ENCODE results near the gene PSAP.
A peak's percentile ranks its signal among the peaks of the same experiment; 100 is the strongest.

PSAP gene

DNA sequence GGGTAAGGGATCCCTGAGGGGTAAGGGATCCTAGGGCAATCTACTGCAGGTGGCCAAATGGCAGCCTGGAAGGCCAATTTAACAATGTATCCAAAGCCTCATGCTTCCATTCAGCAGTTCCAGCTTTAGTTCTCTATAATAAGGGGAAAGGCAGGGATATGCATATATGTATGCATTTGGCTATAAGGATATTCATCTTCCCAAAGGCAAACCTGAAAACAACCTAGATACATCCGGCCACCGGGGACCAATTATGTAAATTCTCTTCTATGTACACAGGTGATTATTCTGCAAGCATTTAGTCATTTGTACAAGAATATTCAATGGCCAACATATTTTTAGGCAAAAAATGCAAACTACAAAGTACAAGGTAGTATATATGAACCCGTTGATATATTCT lies 26.7 kb downstream of the PSAP start:
- DNase-seq: no peak

DNA sequence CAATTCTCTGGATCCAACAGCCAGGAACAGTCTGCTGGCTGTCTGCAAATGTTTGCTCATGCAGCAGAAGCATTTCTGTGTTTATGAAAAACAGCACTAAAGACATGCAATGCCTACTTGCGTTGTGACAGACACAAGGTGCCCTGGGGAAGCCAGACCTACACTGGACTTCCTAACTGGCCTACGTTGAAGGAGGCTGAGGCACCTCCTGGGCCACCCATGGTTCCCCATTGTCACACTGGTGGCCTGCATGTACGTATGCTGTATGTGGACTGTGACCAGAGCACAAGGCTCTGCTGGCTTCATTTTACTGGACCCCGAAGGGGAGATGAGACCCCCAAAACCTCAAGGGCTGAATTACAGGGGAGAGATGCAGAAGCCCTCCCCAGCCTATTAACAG lies 27.7 kb downstream of the PSAP start:
- DNase-seq: no peak

DNA sequence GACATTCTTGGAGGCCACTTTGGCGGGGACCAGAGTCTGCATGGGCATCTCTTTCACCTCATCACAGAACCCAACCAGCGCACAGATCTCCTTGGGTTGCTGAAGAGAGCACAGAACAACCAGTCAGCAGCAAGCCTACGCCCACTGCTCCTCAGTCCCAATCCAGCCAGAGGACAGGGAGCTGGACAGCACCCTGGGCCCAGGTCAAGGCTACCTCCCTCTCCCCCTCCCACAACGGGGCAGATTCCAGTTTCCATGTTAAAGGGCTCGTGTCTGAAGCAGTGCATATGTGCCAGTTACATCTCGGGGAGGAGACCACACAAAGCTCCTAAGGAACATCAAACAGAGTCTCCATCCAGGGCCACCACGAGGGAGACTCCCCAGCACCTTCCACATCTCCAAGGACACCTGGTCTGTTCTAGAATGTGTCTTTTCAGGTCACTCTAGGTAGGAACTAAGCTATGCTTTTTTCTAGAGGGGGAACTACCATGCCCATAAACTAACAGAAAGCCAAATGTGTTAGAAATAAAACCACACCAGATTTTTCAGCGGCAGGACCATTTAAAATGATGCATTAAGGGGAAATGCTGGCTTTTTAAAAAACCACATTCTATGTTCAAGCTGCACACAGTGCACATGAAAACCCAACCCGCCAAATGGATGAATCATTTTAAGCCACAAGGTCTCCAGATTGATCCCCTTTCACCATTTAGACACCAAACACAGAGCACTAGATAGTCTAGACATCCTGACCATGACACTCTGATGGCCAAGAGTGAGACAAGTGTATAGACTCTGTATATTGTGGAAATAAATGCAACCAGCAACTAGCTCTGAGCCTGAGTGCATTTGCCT lies 28.9 kb downstream of the PSAP start:
- DNase-seq: no peak

DNA sequence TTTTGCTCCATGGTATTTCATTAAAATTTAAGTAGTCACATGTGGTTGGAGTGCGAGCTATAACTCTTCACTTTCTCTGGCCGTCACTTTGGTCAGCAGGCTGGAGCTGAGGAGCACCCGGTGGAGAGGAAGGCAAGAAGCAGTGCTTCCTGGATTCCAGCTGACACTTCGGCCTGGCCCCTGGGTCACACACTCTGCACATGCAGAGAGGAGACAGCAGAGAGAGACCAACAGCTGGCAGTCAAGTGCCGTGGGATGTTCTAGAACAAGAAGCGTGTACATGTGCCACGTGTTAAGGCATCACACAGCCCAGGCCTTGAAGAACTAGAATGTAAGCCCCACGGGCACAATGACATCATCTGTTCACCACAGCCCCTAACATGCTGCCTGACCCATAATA lies 30.1 kb downstream of the PSAP start:
- DNase-seq: no peak

DNA sequence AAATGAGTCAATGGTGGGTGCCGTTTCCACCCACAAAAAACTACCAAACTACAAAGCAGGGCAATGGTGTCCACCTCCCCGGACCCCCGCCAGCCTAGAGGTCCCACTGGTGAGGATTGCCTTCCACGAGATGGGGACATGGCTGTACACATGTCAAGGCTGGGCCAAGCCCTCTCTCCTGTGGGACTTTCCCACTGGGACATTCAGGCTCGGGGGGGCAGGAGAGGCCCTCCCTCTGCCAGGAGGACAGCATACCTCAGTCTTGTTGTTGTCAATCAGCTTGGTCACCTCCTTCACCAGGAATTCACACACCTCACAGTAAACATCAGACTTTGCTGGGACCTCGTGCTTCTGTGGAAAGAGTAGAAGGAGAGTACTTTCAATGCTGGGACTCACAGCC lies 31.1 kb downstream of the PSAP start:
- DNase-seq: no peak

DNA sequence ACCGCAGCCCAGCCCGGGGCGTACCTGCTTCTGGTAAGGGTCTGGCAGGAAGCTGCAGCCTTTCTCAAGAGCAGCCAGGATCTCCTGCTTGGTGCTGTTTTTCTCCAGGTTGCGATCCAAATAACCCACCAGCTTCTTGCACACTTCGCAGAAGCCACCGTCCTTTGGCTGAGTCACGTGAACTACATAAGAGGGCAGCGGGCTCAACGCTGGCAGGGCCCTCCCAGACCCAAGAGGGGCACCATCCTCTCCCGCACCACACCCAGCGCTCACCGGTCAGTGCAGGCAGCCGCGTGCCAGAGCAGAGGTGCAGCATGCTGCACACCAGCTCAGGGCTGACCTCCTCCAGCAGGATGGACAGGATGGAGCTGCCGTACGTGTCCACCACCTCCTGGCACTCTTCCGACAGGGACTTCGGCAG lies 31.6 kb downstream of the PSAP start:
- no peak for DNase-seq

DNA sequence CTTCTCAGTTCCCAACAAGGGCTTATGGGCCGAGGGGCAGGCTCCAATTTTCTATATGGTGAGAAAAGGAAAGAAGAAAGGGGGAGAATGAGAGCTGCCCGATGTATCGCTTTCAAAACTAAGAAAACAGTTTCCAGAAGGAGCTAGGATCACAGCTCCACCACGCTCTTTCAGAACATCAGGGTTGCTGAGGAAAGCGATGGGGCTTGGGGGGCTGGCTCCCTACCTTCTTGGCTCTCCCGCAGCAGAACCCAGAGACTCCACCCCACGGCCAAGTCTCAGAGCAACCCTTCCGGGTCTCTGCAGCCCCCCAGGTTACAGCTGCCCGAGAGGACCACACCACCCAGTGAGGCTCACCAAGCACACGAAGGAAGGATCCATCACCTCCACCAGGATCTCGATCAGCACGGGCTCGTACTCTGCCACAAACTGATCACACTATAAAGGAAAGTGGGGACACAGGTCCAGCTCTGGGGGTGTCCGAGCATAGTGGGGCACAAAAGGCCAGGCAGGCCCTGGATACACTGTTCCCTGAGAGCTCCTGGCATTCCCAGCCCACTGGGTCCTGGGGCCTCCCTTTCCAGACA lies 32.3 kb downstream of the PSAP start:
- no peak for DNase-seq

DNA sequence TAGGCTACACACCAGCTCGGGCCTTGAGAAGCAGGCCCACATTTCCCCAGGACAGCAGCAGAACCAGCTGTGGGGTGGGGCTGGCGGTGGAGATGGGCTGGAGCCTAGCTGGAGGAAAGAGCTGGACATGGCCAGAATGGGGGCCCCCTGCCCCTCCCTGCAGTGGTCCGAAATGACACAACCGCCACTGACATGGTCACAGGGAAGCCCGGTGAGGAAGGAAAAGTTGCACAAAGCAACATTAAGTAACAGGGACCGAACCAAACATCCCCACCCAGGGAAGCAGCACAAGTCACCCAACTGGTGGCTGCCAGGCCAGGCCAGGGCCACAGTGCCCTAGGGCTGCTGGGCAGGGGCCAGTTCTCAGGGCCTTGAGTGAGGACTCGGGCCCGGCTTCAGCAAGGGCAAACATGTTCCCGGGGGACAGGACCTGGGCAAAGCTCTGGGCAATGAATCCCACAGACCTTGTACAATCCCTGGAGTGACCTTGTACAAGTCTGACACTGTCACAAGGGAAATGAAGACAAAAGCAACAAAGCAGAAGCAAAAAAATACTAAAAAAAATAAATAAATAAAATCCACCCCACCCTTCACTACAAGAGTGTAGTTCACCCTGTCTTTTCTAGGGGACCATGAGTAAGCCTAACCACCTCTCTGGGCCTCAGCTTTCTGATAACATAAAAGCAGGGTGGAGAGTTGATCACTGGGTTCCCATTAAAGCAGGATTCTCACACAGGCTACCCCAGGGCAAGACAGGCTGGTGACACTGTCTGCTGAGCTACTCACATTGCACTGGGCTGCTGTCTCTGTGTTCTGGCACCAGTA lies 33.0 kb downstream of the PSAP start:
- no peak for DNase-seq

DNA sequence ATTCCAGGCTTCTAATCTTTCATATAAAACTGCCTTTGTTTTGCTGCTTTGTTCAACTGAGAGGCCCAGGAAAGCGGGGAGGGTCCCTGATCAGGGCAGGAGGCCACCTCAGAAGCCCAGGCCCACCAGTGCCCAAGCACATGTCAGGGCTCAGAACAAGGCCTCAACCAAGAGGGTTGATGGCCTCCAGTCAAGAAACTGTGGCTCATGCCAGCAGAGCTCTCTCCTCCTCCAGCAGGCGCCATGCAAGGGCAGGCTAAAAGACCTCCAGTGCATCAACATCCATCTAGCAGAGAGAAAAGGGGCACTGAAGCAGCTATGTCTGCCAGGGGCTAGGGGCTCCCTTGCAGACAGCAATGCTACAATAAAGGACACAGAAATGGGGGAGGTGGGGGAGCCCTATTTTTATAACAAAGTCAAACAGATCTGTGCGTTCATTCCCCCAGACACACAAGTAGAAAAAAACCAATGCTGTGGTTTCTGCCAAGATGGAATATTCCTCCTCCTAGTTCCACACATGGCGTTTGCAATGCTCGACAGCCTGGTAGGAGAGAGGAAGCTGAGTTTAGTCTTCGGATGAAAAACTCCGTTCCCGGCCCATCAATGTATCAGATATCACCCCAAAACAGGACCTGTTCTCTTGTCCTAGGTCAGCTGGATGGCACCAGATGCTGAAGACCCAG lies 34.0 kb downstream of the PSAP start:
- no peak for DNase-seq

DNA sequence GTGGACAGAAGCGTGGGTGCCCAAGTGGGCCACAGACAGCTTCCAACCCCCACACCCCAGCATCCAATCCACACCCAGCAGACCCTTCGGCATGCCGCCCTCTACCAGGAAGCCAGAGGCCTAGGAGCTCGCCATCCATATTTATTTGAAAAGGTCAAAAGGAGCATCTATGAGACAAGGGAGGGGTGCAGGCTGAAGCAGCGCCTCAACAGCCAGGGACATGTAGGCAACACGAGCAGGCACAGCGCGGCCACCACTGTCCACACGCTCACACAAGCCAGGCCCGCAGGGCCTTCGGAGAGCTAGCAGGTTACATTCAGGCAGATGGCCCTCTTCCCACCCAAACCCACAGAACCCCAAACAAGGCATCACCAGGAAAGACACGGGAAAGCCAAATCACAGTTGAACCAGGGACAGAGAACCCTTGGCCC lies 34.6 kb downstream of the PSAP start:
- no peak for DNase-seq

DNA sequence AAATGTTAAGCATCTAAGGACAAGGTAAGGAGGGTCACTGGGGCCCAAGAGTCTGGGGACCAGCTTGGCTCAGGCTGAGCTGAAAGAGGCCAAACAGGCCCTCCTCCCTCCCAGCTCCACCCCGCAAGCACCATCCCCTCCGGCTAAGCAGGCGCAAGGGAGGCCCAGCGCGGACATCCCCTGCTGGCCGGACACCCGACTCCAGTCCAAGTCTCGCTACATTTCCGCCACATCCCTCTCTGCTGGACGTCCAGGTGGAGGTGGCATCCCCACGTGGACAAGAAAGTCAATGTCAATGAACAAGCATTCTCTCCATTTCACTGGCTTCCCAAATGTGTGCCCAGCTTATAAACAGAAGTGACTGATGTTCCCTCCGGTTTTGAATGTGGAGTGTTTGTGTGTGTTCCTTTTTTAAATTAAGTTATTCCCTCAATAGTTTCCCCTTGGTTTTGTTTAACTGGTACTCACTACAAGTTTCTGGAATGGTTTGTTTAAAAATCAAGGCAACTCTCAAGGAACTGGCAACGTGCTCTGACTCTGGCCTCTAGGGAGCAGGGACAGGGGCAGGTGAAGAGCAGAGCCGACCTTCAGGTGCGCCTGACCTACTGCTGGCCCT lies 35.4 kb downstream of the PSAP start:
- no peak for DNase-seq

DNA sequence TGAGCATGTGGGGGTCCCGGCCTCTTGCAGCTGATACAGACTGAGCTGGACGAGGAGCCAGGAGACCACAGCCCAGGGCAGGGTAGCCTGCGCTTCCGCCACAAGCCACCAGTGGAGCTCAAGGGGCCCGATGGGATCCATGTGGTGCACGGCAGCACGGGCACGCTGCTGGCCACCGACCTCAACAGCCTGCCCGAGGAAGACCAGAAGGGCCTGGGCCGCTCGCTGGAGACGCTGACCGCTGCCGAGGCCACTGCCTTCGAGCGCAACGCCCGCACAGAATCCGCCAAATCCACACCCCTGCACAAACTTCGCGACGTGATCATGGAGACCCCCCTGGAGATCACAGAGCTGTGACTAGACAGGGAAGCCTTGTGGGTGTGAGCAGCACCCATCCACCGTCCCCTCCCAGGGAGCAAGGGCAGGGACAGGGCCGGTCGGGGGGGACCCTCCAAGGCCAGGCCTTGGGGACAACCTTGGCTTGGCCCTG lies 36.1 kb downstream of the PSAP start:
- DNase-seq: no peak

DNA sequence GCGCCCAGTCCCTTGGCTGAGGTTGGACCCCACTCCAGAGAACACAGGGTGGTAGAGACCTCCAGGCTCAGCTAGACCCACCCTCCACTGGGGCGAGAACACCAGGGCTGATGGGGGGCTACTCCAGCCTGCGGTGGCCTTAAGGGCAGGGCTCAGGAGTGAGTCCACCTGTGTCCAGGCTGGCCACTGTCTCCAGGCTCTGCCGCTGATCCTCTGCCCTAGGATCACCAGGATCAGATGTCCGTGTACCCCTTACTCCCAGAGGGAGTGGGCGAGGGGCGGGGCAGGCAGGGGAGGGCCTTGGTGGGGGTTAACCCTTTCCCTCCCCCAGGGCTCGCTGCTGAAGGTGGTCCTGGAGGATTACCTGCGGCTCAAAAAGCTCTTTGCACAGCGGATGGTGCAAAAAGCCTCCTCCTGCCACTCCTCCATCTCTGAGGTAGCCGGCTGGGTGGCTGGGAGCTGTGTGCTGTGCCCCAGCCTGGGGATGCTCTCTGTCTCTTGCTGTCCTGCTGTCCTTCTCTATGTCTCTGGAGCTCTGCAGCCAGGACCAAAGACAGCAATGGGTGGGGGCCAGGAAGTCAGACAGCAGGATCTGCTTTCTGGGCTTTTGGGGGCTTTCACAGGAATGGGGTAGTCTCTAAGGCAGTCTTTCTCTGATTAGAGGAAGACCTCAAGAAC lies 38.0 kb downstream of the PSAP start:
- DNase-seq: no peak

DNA sequence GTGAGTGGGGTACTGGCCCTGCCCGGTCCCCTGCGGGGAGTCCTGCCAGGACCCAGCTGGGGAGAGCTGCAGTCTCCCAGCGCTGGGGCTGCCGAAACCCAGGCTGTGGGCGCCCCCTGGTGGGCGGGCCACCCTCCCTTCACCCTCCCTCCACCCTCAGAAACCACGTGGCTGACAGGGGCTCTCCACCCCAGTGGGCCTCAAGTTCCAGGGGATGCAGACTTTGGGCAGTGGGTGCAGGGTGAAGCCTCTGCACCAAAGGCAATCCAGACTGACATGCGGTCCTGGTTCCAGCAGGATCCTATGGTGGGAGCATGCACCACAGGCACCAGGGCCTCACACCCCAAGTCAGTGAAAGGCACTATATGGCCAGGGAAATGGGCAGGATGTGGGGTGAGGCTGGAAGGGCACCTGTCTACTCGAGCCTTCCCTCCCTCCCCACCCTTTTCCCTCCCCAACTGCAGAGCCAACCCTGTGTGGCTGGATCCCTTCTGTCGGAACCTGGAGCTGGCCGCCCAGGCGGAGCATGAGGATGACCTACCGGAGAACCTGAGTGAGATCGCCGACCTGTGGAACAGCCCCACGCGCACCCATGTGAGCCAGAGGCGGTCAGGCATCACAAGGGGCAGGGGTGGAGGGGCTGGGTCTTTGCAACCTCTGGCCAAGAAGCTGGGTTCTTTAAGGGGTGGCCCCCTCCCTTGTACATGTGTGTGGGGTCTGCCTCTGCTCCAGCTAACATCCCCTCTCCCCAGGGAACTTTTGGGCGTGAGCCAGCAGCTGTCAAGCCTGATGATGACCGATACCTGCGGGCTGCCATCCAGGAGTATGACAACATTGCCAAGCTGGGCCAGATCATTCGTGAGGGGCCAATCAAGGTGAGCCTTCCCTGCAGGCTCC lies 38.8 kb downstream of the PSAP start:
- peak; percentile 87 for DNase-seq

DNA sequence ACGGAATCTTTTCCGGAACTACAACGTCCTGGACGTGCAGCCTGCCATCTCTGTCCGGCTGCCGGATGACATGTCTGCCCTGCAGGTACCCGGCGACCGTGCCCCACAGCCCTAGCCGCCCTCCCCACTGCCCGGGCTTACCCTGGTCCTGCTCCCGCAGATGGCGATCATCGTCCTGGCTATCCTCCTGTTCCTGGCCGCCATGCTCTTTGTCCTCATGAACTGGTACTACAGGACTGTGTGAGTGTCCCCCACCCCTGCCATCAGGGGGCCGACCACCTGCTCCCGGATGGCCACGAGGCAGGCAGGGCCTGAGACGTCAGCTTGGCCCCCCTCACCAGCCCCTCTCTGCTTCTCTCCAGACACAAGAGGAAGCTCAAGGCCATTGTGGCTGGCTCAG lies 39.7 kb downstream of the PSAP start:
- no peak for DNase-seq

DNA sequence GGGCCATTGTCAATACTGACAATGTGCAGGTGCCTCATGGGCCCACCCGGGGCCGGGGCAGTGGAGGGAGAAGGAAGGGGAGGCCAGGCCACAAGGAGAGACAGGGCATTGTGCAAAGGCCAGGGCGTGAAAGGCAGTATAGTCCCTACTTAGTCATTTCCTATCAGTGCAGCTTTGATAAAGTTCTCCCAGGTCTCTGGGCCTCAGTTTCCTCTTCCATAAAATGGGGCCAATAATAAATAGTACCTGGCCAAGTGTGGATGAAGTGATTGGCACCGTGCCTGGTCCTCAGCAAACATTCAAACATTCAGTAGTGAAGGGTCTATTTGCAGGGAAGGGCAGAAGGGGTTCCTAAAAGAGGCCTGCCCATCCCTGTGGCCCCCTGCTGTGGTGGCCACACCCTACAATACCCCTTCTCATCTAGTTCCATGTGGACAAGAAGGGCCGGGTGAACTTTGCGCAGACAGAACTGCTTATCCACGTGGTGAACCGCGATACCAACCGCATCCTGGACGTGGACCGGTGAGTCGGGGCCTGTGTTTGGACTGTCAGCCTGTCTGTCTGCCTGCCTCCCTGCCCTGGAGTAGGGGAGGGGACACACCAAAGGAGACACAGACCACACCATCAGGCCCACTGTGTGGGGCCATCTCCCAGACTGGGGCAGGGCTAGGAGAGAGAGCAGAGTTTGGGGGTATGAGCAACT lies 40.9 kb downstream of the PSAP start:
- DNase-seq: no peak

DNA sequence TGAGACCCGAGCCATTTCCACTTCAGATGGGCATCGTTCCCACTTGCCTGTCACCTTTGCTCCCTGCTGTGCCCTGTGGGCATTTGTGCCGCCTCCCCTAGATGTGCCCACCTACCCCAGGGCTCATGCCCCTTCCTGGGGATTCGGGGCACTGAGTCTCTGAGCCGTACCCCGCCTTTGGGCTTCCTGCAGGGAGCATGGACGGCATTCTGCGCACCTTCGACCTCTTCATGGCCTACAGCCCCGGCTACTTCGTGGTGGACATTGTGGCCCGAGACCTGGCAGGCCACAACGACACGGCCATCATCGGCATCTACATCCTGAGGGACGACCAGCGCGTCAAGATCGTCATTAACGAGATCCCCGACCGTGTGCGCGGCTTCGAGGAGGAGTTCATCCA lies 41.4 kb downstream of the PSAP start:
- no peak for DNase-seq

DNA sequence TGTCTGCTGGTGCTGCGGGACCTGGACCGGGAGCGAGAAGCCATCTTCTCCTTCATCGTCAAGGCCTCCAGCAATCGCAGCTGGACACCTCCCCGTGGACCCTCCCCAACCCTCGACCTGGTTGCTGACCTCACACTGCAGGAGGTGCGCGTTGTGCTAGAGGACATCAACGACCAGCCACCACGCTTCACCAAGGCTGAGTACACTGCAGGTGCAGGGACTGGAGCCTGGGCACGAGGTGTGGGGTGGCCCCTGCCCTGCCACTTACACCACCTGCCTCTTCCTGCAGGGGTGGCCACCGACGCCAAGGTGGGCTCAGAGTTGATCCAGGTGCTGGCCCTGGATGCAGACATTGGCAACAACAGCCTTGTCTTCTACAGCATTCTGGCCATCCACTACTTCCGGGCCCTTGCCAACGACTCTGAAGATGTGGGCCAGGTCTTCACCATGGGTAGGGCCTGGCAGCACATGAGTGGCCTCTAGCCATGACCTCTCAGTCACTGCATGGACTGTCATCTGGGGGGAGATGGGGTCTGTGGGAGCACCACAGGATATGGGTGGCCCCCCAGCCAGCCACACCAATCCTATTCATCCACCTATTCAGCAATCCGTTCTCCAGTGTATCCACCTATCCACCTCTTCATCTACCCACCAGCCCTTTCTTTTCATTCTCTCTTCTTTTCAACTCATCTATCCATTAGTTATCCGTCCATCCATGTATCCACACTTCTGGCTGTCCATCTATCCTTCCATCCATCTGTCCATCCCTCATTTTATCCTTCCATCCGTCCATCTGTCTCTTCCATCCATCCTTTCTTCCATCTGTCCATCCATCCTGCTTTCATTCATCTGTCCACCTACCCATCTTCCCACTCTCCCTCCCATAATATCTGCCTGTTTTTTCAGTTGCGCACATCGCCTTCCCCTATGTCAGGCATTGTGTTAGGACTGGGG lies 43.2 kb downstream of the PSAP start:
- DNase-seq: no peak

Data from stimulated activated CD4-positive, alpha-beta T cell treated with anti-CD3 and anti-CD28 coated beads, Interleukin-15, amount 100 ng/mL, for 24 hours (primary cell).